GM18502 (cell line): ENCODE results near the gene GPR37L1.
"Not testable (repeated sequence)": the region's sequence is repeated elsewhere in the genome, so short reads cannot be mapped to it uniquely, and the experiment has no call there.

Experiments
- ATAC-seq: cut with Tn5 transposase; IDR thresholded peaks from one replicate; pipeline ENCODE4 v1.9.1; 2021; ENCODE audit warnings: mild to moderate bottlenecking; ENCODE audit not compliant: unreplicated experiment, poor library complexity

GPR37L1 gene

DNA sequence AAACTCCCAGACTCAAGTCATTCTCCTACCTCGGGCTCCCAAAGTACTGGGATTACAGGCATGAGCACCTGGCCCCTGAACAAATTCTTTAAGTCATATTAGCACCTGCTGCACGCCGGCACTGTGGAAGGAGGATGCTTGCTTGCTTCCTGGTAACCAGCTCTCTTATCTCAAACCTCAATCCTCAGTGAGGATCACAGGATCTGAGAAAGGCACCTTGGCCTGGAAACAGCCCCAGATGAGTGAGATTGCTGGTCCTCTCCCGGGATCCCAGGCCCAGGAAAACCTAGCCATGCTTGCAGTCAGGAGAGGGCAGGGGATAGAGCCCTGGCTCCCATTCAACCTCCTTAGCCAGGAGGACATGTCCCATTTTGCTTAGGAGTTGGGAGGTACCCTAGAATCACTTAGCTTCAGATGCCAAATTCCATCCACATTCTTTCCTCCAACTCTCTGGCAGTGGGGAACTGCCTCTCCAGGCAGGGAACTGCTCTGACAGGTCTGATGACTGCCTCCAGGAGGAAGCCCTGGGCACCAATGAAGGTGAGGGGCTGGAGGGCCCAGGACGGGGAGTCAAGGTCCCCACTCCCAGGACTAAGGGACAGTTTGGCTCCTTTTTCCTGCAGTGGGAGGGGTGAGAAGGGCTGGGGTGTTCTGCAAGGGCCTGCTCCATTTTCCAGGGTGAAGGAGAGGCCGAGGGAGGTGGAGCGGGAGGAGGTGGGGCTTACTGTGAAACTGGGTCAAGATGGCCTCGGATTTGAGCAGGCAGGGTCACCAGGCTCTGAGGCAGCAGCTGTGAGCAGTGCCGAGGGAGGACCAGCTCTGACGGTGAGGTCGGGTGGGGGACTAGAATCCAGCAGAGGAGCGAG, 9.5 kb downstream of the GPR37L1 start:
- no peak for ATAC-seq

- no peak for ATAC-seq
Measured at GRCh38 chr1:202133001-202133400, 10.3 kb downstream of the GPR37L1 start.

- no peak for ATAC-seq
Measured at GRCh38 chr1:202133496-202133895, 10.8 kb downstream of the GPR37L1 start.

GRCh38 chr1:202133989-202134388, 11.3 kb downstream of the GPR37L1 start:
- ATAC-seq = no peak

DNA sequence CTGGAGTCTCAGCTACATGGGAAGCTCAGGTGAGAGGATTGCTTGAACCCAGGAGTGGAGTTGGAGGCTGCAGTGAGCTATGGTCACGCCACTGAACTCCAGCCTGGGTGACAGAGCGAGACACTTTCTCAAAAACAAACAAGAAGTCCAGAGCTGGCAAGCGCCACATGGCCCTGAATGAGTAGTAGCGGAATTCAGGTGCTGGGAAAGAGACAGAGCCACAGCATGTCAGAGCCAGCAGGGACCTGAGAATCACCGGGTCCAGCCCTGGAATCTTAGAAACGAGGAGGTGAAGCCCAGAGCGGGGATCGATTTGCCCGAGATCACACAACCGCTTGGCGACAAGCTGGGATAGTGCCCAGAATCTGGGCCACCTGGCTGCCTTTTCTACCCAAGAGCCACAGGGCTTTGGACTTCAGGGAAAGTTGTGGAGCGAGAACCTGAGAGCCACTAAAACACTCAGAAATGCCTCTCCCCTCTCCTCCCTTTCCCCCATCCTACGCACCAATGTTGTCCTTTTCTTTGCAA, 12.0 kb downstream of the GPR37L1 start:
- ATAC-seq = no peak

GRCh38 chr1:202135221-202135721, 12.6 kb downstream of the GPR37L1 start:
- peak; percentile 75 for ATAC-seq

DNA sequence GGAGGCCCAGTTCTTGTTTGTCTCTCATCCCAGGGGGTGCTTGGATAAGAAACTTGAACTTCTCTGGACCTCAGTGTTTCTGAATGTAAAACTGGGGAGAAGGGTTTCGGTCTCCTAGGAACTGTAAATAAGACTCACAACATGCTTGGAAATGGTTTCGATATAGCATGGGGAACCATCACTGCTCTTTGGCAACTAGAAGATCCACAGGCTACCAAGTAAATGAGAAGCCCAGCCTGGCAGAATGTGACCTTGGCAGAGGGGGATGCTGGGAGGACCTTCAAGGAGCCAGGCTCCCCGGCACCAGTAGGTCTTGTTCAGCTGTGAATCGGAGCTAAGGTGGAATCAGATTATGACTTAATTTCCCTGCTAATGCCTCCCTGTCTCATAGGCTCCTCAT, 18.1 kb downstream of the GPR37L1 start:
- no peak for ATAC-seq

GRCh38 chr1:202141468-202141867, 18.8 kb downstream of the GPR37L1 start:
- ATAC-seq = not testable (repeated sequence)

- ATAC-seq = peak; percentile 33
Measured at GRCh38 chr1:202143011-202143767, 20.5 kb downstream of the GPR37L1 start.

- ATAC-seq = peak; percentile 50
Measured at GRCh38 chr1:202143768-202144401, 21.2 kb downstream of the GPR37L1 start.

- peak; percentile 63 for ATAC-seq
Measured at GRCh38 chr1:202144402-202145067, 21.8 kb downstream of the GPR37L1 start, which contains the start of gene ARL8A. Gene ARL8A (minus strand): TSS chr1:202144737. CDS start chr1:202144572, 165 bp downstream.

DNA sequence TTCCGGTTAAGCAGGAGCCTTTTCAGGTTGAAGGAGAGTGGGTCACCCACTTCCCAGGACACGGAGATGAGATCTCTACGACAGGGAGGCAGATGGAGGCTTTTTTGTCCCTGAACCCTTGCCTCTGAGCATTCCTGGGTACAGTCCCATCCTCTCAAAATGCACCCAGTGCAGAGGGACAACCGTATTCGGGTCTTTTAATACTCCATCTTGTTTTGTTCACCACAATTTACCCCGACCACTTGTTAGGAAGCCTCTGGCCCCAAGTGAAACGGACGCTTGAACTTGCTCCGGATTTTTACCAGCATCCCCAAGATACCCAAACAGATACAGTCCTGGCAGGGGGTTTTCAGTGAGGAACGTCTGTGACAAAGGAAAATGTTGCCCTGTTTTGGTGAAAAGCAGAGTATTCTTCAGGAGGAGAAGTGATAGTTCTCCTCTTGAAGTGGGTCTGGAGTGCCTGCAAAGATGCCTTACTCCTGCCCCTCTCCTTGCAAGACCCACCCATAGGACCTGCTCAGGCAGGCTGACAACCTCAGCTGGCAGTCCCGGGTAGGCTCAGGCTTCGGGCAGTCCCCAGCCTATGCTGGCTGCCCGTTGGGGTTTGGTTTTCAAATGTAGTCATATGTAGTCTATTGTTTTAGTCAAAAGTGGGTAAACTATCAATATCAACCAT, 22.5 kb downstream of the GPR37L1 start:
- peak; percentile 11 for ATAC-seq

GRCh38 chr1:202145744-202146140, 23.0 kb downstream of the GPR37L1 start:
- ATAC-seq = not testable (repeated sequence)

DNA sequence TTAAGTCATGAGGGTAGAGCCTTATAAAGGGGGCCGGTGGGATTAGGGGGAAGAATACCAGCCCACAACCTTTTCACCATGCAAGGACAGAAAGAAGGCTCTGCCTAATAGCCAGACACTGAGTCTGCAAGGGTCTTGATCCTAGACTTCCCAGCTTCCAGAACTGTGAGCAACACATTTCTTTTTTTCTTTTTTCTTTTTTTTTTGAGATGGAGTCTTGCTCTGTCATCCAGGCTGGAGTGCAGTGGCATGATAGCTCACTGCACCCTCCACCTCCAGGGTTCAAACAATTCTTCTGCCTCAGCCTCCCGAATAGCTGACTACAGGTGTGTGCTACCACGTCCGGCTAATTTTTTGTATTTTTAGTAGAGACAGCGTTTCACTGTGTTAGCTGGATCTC, 23.6 kb downstream of the GPR37L1 start:
- ATAC-seq = no peak

- ATAC-seq = no peak
Measured at GRCh38 chr1:202146993-202147392, 24.3 kb downstream of the GPR37L1 start.

GRCh38 chr1:202148391-202148790, 25.7 kb downstream of the GPR37L1 start:
- ATAC-seq = no peak

GRCh38 chr1:202149566-202149965, 26.8 kb downstream of the GPR37L1 start:
- ATAC-seq = no peak

GRCh38 chr1:202150187-202150586, 27.5 kb downstream of the GPR37L1 start:
- no peak for ATAC-seq

DNA sequence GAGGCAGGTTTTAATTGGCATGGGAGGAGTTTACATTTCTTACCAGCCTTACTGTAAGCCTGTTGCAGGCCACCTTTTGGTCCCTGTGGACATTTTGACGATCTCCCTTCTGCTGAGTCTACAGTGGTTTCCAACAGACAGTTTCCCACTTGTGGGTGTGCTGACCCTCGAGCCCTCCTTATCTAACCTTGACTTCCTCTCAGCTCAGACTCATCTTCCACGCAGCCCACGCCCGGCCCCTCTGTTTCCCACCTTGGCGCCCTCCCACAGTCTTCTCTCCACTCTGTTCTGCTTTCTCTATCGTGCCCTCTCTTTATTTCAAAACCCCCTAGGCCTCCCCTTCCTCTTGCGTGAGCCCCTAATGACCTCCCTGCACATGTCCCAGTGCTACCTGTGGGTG, 27.9 kb downstream of the GPR37L1 start:
- ATAC-seq = no peak
